ENCODE measurements around the gene METTL23.
"Not testable (repeated sequence)": the region's sequence is repeated elsewhere in the genome, so short reads cannot be mapped to it uniquely, and the experiment has no call there.

Gene METTL23

GRCh38 chr17:76695059-76695831 lies 31.4 kb upstream of the METTL23 start:
- no peak for DNase-seq (ENCODE audit: low read depth)

DNA sequence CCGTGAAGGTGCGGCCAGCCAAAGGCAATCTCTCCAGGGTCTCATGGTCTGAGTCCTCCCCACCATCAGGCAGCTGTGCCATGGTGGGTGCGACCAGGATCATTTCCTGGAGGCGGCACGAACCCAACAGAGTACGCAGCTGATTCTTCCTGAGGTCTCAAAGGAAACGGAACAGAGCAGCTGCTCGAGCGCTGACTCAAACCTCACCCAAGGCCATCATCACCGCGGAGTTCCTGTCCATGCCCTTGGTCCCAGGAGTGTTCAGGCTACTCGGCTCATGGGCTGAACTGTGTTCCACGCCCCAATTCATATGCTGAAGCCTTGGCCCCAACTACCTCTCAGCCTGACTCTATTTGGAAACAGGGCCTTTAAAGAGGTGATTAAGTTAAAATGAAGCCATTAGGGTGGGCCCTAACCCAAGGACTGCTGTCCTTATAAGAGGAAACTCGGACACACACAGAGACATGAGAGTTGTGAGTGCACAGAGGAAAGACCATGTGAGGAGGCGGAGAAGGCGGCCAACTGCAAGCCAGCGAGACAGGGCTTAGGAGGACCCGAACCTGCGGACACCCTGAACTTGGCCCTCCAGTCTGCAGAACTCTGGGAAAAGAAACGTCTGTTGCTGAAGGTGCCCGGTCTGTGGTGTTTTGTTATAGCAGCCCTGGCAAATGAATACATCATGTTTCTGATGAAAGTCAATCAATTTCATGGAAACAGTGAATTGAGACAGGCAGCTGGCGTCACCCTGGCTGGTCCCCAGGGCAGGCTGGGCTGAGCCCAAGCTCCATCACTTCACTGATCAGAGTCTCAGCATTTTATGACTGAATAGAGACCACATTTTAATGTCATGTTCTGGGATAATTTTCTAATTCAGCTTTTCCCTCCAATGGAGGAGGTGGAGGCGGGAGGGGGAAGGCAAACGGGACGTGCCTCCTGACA lies 29.6 kb upstream of the METTL23 start:
- no peak for DNase-seq (ENCODE audit: low read depth)

DNA sequence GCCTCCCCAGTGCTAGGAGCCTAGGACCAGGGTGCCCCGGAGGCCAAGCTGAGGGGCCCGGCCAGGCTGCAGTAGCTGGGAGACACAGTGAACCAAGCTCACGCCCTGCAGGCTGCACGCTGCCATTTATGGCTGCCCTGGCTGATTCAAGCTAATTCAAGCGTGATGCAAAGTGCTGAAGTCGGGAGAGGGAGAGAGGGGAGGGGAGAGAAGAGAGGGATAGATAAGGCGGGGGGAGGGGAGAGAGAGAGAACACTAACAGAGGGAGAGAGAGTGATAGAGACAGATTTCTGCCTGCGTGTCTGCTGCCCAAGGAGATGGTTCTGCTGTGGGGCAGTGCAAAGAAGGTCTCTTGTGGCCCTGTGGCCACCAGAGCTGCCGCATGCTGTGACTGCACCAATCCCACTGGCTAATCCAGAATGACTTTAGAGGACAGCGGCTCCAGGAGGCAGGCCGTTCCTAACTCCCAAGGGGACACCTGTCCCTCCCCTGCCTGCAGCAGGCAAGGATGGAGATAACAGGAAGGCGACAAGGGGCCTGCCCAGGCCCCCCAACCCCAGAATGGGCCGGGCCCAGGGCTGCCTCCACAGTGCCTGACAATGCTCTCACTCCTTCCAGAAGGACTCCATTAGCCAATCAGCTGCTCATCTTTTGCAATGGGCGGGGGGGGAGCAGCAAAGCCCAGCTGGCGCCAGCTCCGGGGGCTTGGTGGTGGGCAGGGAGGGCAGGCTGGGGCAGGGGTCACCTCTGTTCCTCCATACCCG lies 28.8 kb upstream of the METTL23 start:
- DNase-seq (ENCODE audit: low read depth) = no peak

- not testable (repeated sequence) for DNase-seq (ENCODE audit: low read depth)
These were observed 28.1 kb upstream of the METTL23 start for GRCh38 chr17:76698466-76698977.

DNA sequence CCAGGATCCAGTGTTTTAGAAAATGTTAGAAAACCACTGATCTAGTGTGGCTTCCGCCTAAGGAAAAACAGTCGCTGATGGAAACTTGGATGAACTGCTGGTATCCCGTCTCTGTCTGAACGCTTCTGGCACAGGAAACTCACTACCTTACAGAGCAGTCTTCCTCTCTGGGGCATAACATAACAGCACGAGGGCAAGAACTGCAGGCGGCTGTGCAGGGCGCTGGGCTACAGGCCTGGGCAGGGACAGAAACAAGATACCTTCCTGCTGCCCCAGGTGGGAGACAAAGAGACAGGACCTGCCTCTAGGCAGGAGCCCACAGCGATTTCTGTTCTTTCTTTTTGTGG lies 26.4 kb upstream of the METTL23 start:
- DNase-seq (ENCODE audit: low read depth) = no peak

DNA sequence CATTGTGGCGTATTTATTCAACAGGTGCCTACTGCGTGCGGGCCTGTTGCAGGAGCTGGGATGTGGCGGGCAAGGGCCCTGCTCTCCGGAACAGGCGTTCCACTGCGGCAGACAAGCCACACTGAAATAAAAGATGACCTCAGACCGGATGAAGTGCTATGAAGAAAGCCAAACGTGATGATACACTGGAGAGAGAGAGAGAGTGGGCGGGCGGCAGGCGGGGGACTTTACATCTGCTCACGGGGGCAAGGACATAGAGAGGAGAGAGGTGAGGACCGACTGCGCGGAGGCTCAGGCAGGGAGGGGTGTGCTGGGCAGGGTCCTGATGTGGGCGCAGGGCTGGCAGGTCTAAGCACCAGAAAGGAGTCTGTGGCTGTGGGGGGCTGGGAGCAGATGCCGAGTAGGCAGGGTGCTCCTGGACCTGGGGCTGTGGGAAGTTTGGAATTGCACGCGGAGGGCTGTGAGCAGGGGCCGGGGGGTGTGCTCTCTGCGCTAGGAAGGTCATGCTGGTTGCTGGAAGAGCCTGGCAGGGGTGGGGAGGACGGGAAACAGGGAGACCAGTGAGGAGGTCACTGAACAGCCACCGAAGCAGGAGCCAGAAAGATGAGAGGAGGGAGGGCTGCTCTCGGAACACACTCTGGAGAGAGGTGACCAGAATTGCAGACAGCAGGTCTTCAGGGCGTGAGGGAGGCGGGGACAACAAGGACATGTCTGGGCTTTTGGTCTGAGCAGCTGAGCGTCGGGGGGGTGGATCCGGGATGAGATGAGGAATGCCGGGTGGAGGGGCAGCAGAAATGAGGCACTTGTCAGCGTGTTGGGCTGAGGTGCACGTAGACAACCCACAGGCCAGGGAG lies 25.8 kb upstream of the METTL23 start:
- peak; percentile 73 for DNase-seq (ENCODE audit: low read depth)

- DNase-seq (ENCODE audit: low read depth) = no peak
These were observed 25.1 kb upstream of the METTL23 start for GRCh38 chr17:76701471-76701967.

GRCh38 chr17:76702076-76702475 lies 24.6 kb upstream of the METTL23 start:
- no peak for DNase-seq (ENCODE audit: low read depth)

- DNase-seq (ENCODE audit: low read depth) = no peak
These were observed 23.6 kb upstream of the METTL23 start for GRCh38 chr17:76702941-76703637.

DNA sequence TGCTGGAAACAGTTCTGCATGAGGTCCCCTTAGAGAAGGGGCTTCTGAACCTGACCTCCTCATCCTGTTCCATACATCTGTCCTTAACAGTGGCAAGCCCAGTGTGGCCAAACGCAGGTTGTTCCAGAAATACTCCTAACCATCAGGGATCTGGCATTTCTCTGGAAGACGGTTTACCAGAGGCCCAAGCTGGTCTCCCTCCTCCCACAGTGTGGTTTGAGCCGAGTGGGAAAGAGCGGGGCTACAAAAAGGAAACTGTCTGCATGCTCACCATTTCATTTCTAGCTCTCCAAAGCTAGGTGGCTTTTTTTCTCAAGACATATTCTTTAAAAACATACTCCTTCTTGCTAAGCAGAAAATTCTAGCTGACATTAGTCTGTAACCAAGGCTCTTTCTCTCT lies 21.8 kb upstream of the METTL23 start:
- no peak for DNase-seq (ENCODE audit: low read depth)

GRCh38 chr17:76706817-76707216 lies 19.8 kb upstream of the METTL23 start:
- DNase-seq (ENCODE audit: low read depth) = no peak

- DNase-seq (ENCODE audit: low read depth) = no peak
These were observed 18.4 kb upstream of the METTL23 start for GRCh38 chr17:76707985-76708807.

DNA sequence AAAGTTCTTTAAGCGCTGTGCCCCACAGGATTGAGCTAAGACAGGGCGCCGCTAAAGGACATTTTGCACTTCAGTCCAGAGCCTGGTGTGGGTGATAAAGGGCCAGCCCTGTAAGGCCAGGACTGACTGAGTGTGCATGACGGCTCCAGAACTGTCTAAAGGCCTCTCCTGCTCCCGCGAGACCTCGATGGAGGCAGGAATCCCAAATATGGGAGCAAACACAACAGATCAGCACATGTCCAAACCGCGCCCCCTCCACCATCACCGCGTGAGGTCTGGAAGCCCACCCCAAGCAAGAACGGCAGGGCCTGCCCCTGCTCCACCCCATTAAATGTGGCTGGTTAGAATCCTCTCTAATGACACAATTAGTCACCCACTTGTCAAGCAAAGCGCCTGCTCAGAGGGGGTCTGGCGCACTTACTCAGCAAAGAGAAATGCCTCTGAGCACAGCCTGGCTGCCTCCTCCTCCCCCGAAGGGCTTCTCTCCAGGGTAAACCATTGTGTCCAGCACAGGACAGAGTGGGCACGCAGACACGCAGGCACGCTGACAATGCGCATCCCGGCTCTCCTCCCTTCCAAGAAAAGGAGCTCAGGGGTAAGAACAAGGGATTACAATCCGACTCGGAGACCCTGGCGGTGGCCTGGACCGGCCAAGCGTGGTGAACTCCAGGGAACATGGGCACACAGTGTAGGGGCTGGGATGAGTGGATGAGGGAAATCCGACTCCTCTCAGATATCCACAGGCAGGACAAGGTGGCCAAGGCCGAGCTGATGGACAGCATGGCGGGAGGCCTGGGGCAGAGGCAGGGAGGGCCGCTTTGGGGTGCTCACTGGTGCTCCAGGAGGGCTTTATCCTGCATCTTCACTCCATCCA lies 17.3 kb upstream of the METTL23 start:
- peak; percentile 97 for DNase-seq (ENCODE audit: low read depth)

DNA sequence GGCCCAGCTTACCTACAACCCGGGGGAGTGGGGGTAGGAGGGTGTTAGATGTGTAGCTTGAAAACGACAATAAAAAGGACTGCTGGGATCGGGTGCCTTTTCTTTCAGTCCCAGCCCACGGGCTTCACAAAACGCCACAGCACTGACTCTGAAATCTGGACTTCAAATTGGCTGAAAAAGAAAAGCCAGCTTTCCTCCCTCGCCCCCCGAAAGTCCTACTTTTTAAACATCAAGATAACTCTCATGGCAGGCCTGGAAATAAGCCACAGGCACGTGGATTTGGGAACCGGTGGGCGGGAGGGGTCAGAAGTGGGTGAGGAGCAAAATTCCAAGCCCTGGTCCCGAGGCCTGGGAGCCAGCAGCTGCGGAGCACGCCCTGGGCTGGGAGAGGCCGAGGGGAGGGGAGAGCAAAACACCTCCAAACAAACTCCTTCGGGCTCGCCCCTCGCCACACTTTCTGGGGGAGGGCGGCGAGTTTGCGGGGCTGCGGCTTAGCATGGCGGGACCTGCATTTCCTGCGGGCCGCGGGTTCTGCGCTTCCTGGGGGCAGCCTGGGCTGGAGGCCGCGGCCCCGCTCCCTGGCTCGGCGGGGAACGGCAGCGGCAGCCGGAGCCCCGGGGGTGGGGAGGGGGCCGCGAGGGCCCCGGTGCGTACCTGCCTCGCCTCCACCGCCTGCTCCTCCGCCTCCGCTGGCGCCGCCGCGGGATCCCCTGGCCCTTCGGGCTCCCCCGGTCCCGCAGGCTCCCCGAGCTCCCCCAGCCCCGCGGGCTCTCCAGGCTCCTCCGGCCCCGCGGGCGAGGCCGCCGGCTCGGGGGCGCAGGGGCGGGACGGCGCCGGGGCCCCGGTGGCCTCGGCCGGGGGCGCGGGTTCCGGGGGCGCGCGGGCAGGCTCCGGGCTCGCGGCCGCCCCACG lies 16.4 kb upstream of the METTL23 start:
- not testable (repeated sequence) for DNase-seq (ENCODE audit: low read depth)

GRCh38 chr17:76710863-76711611 lies 15.6 kb upstream of the METTL23 start, which contains the start of gene MXRA7:
TSS of gene MXRA7 (minus strand) at chr17:76710965. CDS start at chr17:76710946, 19 bp downstream.
- no peak for DNase-seq (ENCODE audit: low read depth)

GRCh38 chr17:76712321-76712720 lies 14.3 kb upstream of the METTL23 start:
- not testable (repeated sequence) for DNase-seq (ENCODE audit: low read depth)

GRCh38 chr17:76713765-76714164 lies 12.9 kb upstream of the METTL23 start:
- no peak for DNase-seq (ENCODE audit: low read depth)

Data from stromal cell of bone marrow (primary cell).